AG09319 (cell line): ENCODE measurements around the gene NOTUM.

Experiments
- DNase-seq: peaks from one replicate; pipeline ENCODE4 v3.0.0-alpha.2; 2010; ENCODE audit warnings: low read depth; ENCODE audit errors: extremely low read depth
- TF ChIP-seq, protein P1 (sequence below): IDR thresholded peaks from 2 replicates; pipeline ENCODE4 v1.5.1; 2011; ENCODE audit warnings: low read depth, mild to moderate bottlenecking, inconsistent platforms, low read length, moderate library complexity

NOTUM gene

DNA sequence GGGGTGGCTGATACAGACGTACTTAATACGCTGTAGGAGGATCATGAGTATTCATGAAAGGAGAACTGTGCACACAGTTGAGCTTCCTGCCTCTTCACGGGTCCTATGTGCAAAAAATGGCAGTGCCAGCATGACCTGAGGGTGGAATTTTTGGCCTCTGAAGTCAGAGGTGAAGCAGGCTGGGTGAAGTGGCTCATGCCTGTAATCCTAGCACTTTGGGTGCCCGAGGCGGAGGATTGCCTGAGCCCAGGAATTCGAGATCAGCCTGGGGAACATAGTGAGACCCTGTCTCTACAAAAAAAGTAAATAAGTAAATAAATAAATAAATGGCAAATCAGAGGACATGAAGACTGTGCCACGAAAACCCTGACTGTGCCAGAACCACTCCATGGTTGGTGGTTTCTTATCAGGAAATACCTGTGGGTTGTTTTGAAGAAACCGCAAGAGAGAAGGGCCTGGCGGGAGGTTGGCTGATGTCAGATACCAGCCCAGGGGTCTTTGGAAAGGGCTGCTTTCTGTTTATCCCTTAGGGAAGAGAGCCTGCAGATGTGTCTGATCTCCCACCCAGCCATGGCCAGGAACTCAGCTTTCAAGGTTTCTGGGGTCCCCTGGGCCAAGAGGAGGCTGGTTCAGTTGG, 19.8 kb upstream of the NOTUM start:
- no peak for DNase-seq
- TF ChIP-seq, protein P1, sequence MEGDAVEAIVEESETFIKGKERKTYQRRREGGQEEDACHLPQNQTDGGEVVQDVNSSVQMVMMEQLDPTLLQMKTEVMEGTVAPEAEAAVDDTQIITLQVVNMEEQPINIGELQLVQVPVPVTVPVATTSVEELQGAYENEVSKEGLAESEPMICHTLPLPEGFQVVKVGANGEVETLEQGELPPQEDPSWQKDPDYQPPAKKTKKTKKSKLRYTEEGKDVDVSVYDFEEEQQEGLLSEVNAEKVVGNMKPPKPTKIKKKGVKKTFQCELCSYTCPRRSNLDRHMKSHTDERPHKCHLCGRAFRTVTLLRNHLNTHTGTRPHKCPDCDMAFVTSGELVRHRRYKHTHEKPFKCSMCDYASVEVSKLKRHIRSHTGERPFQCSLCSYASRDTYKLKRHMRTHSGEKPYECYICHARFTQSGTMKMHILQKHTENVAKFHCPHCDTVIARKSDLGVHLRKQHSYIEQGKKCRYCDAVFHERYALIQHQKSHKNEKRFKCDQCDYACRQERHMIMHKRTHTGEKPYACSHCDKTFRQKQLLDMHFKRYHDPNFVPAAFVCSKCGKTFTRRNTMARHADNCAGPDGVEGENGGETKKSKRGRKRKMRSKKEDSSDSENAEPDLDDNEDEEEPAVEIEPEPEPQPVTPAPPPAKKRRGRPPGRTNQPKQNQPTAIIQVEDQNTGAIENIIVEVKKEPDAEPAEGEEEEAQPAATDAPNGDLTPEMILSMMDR, result no peak

DNA sequence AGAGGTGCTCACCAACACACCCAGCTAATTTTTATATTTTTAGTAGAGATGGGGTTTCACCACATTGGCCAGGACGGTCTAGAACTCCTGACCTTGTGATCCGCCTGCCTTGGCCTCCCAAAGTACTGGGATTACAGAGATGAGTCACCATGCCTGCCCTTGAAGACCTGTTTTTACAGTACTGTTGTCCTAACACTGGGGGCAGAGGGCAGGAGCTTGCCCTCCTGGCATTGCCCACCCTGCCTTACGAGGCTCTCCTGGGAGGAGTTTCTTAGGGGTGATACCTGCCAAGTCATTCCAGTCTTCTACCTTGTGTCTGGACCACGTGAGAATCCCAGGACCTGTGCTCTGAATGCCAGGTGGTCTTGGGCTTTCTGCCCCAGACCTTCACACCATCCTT, 19.1 kb upstream of the NOTUM start:
- no peak for DNase-seq
- TF ChIP-seq, protein P1, result no peak

GRCh38 chr17:81978524-81979298, 17.7 kb upstream of the NOTUM start:
- TF ChIP-seq, protein P1, result no peak
- no peak for DNase-seq

DNA sequence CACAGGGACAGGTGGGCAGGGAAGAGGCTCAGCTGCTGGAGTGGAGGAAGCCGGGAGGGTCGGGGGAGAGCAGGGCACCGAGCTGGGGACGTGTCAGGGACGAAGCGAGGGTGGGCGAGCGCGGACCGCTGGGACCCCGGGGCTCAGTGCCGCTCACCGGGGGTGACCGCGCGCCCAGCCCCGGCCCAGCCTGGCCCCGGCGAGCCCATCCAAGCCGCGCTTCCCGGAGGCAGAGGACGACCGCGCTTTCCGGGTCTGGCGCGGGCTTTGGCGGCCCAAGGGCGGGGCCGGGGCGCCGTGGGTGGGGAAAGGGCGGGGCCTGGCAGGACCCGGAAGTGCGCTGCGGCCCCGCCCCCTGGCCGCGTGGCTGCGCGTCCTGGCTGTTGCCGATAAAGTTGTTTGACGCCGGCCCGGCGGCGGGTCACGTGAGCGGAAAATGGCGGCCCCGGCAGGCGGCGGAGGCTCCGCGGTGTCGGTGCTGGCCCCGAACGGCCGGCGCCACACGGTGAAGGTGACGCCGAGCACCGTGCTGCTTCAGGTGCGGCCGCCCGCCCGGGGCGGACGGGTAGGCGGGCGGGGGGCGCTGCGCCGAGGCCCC, 16.3 kb upstream of the NOTUM start, which contains the start of gene ASPSCR1:
Gene ASPSCR1 (plus strand): TSS at position 419 of the 598 bp plus-strand sequence. CDS start 18 bp downstream, at position 437.
- TF ChIP-seq, protein P1, result no peak
- DNase-seq, result peak; percentile 80

DNA sequence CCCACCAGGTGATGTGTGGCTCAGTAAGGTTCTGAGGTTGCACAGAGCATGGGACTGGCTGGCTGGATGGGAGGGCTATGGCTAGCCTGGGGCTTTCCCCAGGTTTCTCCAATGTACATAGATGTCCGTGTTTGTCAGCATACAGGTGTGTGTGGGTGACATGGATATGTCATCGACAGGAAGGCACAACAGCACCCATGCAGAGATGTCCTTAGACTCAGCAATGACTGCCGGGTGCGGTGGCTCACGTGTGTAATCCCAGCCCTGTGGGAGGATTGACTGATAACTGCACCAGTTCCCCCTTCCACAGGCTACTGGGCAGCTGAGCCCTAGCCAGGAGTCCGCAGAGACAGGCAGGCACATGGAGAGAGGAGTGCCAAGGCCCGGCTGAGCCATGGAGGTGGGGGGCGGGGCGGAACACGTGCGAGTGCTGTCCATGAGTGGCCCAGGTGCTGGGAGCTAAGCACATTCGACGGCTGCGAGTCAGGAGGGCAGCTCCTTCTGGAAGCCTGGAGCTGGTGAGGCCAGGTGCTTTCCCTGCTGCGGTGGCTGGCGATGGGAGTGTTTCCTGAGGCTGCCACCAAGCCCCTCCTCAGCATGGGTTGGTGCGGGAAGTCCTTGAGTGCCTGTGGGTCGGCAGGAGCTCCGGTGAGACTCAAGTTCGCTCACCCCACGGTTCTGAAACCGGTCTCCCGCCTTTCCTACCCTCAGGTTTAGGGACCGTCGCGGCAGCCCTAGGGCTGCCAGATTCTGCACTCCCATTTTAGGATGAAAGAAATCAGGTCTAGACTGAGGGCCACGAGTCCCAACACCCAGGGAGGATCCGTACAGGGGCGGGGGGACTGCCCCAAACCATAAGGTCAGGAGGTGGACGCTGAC, 15.6 kb upstream of the NOTUM start:
- no peak for DNase-seq
- TF ChIP-seq, protein P1, result no peak

- no peak for DNase-seq
- TF ChIP-seq, protein P1, result no peak
Observed at GRCh38 chr17:81973432-81973831, 12.4 kb upstream of the NOTUM start.
